Stimulated activated CD4-positive, alpha-beta T cell treated with anti-CD3 and anti-CD28 coated beads, Interleukin-1b, Interleukin-23, amount 100 ng/mL, for 24 hours (primary cell): ENCODE measurements around the gene PRRX1.

ENCODE experiments used
- DNase-seq, 4 experiments: peaks; one replicate each; pipeline ENCODE4 v3.0.0-alpha.2; 2020; ENCODE audit warnings: low read depth in 4 of 4, low spot score in 1 of 4

PRRX1 gene

DNA sequence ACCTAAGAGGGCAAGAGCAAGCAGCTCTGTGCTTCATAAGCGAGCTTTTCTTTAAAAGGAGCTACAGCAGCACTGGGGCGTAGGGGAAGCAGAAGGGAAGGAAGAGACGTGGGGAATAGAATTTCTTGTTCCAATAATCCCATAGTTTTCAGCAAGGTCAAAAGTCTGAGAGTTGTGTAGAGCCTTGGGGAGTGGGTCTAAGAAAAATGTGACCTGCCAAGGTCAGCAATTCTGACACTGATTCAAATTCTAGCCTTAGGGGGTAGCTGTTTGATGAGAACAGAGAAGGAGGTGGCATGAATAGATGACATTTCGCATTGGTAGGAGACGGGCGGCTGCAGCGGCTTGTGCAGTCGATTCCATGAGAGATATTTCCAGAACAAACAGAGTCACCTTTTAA is 22.4 kb downstream of the PRRX1 start:
- DNase-seq, result no peak

- no peak for DNase-seq
These were observed 23.7 kb downstream of the PRRX1 start for GRCh38 chr1:170687621-170688020.

DNA sequence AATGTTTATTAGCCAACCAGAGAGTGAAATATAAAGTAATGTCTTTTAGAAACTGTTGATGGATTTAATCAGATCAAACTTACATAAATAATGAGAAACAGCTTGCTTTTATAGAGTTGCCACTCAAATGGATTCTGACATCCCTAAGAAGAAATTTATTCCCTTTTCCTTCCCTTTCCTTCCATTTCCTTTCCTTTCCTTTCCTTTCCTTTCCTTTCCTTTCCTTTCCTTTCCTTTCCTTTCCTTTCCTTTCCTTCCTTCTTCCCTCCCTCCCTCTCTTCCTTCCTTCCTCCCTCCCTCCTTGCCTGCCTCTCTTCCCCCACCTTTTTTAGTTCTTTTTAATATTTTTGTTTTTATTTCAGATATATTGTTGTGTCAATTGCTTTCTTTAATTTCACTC is 27.3 kb downstream of the PRRX1 start:
- no peak for DNase-seq

- no peak for DNase-seq
These were observed 29.1 kb downstream of the PRRX1 start for GRCh38 chr1:170692866-170693575.

DNA sequence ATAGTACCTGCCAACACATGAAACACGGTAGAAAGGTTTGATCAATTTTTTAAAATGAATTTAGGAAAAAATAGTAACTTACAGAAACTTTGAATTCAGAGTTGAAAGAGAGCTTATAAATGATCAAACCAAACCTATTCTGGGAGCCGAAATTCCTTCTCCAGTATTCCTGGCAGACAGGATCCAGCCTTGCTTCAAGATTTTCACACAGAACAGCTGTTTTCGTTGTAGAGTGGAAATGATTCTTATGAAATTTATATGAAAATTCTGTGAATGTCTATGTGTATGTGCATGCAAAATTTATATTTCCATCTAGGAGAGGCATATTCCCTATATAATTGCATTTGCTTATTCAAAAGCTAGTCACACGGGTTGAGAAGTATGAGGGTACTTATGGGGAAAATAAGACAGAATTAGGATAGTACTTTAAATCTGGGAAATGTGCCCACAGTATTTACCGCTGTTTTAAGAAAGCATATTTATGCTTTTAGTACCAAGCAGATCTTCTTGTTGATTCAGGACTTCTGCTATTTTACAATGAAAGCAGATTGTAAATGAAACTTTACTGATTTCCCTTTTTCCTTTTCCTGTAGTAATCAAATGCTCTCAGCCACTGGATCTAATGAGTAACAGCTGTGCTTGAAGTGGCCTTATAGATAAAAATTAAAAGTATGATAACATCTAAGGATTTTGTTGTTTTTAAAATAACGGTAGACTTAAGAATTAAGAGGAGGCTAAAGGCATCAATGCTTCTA is 30.4 kb downstream of the PRRX1 start:
- no peak for DNase-seq

DNA sequence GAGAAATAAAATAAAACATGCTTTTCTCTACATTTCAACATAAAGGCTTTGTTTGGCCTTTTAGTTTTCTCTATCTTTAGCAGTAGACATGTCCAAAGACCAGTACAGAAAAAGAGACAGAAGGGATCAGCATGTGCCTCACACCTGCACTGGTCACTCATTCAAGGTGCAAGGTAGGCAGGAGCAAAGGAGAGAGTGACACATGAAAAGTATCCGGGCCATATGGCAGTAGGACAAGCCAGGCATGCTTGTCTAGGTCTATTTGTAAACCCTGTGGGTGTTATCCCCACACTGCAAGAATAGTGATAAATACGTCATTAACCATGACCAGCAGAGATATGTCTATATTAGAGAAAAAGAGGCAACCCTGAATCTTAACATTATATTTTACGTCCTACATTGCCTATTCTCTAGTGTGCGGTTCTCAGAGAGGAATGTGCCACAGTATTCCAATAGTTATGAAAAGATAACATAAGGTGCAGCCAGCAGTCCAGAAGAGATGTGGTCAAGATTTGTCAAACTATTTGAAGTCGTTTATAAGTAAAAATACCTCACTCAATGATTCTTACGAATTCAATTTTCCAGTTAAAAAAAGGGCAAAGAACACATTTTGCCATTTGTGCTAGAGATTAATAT is 32.1 kb downstream of the PRRX1 start:
- DNase-seq, result no peak

DNA sequence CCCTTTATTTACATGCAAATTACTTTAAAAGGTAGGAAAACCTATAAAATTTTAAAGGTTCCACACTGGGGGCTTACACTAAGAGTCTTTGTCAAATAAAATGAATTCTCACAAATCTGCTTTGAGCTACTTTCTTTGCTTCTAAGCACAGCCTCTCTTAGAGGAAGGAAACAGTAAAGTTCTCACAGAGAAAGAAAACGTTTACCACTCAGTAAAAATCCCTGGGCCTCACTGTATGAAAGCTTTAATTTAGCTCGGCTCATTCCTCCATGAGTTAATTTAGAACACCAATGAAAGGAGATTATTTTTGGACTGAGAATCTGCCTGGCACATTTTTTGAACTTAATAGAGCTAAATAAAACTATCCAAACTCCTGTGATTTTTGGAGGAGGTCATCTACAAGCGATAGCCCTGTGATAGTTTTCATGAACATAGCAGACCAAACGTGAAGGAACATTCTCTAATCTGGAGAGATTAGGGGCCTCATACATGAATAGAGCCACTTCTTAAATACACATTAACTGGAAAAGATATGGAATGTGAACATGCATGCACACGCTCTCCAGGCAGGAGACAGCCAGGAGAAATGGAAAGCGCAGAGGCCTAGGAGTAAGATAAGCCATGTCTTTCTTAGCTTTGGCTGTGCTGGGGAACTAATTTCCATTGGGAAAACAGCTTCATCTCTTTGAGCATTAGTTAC is 32.8 kb downstream of the PRRX1 start:
- no peak for DNase-seq

DNA sequence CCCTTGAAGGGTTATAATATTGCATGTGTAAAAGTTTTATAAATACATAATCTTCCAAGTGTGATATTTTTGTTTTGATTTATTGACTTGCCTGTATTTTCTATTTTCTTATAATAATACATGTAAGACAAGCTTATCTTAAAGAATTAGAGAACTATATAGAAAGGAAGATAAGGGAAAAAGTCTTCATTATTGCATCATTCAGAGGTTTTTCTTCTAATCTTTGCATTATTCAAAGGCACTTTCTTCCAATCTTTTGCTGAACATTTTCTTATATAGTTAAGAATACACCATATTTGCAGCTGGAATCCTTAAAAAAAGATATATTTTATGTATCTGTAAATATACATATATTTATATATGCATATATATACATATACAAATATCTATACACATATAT is 33.4 kb downstream of the PRRX1 start:
- no peak for DNase-seq

- DNase-seq, result no peak
These were observed 34.7 kb downstream of the PRRX1 start for GRCh38 chr1:170698301-170699275.

DNA sequence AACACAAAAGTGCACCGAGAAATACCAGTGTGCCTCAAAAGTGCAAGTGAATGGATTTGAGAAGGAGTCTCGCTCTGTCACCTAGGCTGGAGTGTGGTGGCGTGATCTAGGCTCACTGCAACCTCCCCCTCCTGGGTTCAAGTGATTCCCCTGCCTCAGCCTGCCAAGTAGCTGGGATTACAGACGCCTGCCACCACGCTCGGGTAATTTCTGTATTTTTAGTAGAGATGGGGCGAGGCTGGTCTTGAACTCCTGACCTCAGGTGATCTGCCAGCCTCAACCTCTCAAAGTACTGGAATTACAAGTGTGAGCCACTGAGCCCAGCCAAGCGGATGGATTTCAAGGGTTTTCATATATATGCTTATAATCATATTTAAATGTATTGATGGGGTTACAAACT is 35.8 kb downstream of the PRRX1 start:
- DNase-seq, result no peak

DNA sequence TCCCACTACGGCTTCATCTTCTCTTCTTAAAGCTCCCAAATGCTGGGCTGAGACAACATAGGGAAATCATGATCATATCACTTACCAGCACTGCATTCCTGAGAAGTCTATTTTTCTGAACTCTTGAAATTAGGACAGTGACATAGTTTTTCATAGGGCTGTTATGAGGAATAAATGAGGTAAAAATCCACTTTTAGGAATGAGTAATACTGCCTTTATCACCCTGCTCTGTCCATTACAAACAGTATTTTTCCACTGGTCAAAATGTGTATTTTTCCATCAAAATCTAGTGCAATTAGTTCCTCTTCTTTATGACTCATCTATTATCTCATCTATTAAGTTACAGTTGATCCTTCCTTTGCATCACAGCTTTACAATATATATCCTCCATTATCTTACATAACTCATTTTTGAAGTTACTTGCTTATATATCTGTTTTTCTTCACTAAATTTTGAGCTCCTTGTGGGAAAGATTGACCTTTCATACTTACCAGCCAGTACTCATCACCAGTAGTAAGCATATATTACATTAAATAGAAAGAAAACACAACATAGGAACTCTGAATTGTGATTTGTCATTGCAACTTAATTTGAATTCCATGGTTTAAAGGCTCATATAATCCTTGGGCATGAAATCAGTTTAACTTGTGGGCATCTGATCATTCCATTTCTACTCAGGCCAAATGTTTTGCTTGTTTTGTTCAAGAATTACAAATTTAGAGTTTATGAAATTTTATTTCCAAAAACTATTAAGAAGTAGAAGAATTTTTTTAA is 37.1 kb downstream of the PRRX1 start:
- no peak for DNase-seq

GRCh38 chr1:170701962-170702361 is 38.0 kb downstream of the PRRX1 start:
- DNase-seq, result no peak

- DNase-seq, result no peak
These were observed 39.7 kb downstream of the PRRX1 start for GRCh38 chr1:170703591-170703990.

DNA sequence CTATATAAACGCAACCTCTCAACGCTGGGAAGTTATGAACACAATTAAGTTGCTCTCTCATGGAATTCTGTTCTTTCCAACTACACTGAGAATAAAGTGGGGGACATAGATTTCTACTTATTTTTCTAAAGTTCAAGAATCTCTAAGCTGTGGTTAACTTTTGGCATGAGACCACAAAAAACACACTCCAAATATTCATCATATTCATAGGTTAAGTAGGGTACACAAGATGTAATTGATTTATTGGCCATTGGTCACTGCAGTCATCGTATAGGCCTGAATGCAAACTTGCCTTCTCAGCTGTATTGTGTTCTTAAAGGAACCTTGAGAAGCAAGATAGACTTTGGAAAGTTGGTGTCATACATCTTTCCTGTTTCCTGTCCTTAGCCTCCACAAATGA is 40.3 kb downstream of the PRRX1 start:
- no peak for DNase-seq

- DNase-seq, result no peak
These were observed 42.0 kb downstream of the PRRX1 start for GRCh38 chr1:170705981-170706380.

- DNase-seq, result no peak
These were observed 43.2 kb downstream of the PRRX1 start for GRCh38 chr1:170707117-170707516.

- no peak for DNase-seq
These were observed 44.2 kb downstream of the PRRX1 start for GRCh38 chr1:170707959-170708655.

DNA sequence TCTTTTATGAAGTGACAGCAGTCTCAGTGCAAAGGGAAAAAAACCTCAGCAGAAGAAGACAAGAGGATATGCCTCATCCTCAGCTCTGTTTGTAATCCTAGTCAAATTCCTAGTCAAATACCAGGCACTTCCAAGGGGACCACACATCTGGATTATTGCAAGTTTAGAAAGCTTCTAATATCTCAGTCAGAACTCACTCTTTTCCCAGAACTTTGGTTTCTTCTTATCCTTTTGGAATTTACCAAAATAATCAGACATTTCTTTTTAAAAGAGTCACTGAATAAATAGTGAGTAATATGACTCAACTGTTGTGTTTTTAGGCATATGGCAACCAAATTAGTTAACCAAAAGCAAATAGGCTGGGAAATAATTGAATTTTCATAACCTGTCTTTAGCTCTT is 47.8 kb downstream of the PRRX1 start:
- no peak for DNase-seq

DNA sequence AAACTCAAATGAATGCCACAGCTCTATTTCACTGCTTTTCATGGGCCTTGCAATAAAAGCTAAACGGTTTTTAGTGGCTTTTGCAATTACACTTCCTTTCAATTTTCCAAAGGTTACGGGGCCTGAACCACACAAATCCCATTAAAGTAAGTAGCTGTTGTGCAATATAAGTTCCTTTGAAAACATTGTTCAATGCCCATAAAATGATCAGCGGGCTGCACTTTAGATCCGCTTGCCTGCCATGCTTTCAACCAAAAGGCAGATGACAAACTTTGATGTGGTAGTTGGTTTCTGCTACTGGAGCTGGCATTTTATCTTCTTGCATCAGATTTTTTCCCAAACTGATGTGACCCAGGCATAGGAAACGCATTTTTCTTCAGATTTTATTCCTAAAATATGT is 50.2 kb downstream of the PRRX1 start:
- no peak for DNase-seq
